IPS DF 4.7 (cell line): ENCODE data around the gene EFCAB13.
"Not testable (repeated sequence)": the region's sequence is repeated elsewhere in the genome, so short reads cannot be mapped to it uniquely, and the experiment has no call there.

Source experiments
- DNase-seq: peaks from one replicate; pipeline ENCODE4 v3.0.0-alpha.2; 2013; ENCODE audit warnings: low spot score; ENCODE audit errors: extremely low read depth

Gene EFCAB13

DNA sequence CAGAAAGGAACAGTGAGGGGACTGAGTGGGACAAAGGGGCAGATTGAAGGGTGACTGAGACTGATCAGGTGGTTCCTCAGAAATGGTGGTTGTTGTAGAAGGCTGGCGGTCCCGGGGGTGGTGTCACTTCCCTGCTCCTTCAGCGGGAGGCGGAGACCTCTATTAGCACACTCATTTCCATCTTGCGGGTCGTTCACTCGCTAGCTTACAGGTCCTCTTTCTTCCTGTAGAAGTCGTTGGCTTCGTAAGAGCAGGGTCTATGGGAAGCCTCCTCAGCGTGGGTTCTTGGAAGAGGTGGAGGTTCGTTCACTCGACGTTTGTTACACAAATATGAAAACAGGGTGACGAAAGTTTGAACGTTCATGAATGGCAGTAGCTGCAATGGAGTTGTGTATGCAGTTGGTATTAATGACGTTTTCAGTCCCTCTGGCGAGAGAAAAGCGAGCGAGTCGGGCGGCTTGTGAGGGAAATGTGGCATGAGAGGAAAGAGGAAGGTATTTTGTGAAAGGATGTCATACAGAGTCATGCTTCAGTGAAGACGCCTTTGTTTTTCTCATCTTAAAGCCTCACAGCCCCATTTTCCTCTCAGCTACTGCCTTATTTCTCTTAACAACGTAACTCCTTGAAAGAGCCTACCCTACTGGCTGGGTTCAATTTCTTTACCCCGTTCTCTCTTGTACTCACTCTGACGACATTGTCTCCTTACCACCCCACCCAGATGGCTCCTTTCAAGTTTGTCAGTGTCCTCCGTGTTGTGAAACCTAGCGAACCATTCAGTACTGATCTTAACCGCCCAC lies 667 bp downstream of the EFCAB13 start:
- DNase-seq = no peak

GRCh38 chr17:47325176-47325575 lies 1.4 kb downstream of the EFCAB13 start:
- DNase-seq = no peak

DNA sequence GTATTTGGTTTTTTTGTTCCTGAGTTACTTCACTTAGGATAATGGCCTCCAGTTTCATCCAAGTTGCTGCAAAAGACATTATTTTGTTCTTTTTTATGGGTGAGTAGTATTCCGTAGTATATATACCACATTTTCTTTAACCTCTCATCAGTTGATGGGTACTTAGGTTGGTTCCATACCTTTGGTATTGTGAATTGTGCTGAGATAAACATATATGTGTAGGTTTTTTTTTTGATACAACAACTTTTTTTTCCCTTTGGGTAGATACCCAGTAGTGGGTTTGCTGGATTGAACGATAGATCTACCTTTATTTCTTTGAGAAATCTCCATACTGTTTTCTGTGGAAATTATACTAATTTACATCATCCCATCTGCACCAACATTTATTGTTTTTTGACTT lies 6.8 kb downstream of the EFCAB13 start:
- DNase-seq = no peak

DNA sequence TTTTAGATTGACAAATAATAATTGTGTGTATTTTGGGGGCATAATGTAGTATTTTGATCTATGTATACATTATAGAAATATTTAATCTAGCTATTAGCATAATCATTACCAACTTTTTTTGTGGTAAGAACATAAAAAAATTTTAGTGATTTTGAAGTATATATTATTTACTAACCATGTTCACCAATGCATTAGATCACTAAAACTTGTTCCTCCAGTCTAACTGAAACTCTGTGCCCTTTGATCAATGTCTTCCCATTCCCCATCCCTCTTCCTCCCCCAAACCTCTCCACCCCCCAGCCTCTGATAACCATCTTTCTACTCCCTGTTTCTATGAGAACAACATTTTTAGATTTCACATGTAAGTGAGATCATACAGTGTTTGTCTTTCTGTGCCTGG lies 8.5 kb downstream of the EFCAB13 start:
- no peak for DNase-seq

- DNase-seq = no peak
Measured at GRCh38 chr17:47335101-47335936, 11.6 kb downstream of the EFCAB13 start.

- no peak for DNase-seq
Measured at GRCh38 chr17:47338026-47338425, 14.3 kb downstream of the EFCAB13 start.

DNA sequence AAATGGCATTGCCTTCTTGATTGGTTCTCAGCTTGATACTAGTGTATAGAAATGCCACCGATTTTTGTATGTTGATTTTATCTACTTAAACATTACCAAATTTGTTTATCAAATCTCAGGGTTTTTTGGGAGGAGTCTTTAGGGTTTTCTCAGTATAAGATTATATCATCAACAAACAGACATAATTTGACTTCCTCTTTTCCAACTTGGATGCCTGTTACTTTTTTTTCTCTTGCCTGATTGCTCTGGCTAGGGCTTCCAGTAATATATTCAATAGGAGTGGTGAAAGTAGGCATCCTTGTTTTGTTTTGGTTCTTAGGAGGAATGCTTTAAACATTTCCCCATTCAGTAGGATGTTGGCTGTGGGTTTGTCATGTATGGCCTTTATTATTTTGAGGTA lies 29.1 kb downstream of the EFCAB13 start:
- DNase-seq = no peak

DNA sequence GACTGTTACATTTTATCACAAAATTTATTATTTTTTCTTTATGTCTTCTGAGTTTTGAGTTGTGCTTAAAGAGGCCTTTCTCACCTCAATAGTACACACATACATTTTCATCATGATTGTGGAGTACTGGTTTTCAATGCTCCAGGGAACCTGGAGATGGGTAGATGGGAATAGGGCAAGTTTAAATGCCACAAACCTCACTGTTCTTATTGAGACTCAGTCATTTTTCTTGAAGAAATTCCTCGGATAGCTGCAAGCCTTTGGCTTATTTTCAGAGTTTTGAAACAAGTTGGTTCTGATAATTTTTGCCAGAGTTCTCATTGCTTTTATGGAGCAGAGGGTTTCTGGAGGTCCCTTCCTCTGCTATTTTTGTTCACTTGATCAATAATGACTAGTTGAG lies 34.9 kb downstream of the EFCAB13 start:
- DNase-seq = no peak

DNA sequence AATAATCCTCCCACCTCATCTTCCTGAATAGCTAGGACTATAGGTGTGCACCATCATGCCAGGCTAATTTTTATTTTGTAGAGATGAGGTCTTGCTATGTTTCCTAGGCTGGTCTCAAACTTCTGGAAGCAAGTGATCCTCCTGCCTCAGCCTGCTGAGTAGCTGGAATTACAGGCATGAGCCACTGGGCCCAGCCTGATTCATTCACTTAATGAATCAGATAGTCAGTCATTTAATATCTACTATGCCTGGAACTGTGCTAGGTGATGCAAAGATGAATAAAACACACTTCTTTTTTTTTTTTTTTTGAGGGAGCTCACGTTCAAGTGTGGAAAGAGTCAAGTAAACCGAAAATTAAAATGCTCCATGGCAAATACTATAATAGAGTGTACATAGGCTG lies 39.4 kb downstream of the EFCAB13 start:
- no peak for DNase-seq

- no peak for DNase-seq
Measured at GRCh38 chr17:47367257-47367656, 43.5 kb downstream of the EFCAB13 start.

DNA sequence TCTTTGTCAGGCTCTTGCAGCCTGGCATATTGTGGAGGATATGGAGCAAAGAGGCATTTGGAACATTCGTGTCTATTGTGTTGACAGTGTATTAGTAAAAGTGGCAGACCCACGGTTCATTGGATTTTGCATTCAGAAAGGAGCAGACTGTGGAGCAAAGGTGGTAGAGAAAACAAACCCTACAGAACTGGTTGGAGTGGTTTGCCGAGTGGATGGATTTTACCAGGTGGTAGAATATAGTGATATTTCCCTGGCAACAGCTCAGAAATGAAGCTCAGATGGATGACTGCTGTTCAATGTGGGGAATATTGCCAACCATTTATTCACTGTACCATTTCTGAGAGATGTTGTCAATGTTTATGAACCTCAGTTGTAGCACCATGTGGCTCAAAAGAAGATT lies 44.5 kb downstream of the EFCAB13 start:
- DNase-seq = no peak

DNA sequence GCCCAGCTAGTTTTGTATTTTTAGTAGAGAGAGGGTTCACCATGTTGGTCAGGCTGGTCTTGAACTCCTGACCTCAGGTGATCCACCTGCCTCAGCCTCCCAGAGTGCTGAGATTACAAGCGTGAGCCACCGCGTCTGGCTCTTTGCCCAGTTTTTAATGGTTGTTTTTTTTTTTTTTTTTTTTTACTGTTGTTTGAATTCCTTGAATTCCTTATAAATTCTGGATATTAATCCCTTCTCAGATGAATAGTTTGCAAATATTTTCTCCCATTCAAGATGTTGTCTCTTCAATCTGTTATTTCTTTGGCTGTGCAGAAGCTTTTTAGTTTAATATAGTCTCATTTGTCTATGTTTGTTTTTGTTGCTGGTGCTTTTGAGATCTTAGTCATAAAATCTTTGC lies 47.1 kb downstream of the EFCAB13 start:
- DNase-seq = not testable (repeated sequence)

DNA sequence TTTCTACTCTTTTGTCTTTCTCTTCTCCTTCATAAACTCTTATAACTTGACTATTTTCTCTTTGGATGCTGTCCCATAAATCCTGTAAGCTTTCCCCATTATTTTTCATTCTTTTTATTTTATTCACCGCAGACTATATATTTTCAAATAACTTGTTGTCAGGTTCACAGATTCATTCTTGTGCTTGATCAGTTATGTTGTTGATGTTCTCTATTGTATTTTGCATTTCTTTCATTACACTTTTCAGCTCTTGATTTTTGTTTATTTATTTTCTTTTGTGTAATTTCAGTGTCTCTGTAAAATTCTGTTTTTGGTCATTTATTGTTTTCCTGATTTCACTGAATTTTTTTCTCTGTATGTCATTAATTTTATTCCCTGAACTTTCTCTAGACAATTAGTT lies 49.2 kb downstream of the EFCAB13 start:
- no peak for DNase-seq

DNA sequence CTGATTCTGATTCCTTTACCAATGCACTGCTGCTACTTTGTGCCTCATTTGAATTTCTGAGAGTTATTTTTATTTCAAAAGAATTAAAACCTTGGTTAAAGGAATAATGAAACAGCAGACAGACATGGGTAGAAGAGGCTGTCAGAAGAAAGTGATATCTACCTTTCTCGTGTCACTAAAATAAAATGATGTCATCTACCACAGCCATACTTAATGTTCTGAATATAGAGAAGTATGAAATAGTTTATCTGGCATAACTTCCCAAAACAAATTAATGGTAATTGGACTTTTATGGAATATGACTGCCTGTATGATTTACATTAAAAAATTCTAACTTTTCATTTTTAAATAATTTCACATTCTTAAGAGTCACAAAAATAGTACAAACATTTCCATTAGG lies 52.5 kb downstream of the EFCAB13 start:
- no peak for DNase-seq

- no peak for DNase-seq
Measured at GRCh38 chr17:47388825-47389224, 65.1 kb downstream of the EFCAB13 start.

DNA sequence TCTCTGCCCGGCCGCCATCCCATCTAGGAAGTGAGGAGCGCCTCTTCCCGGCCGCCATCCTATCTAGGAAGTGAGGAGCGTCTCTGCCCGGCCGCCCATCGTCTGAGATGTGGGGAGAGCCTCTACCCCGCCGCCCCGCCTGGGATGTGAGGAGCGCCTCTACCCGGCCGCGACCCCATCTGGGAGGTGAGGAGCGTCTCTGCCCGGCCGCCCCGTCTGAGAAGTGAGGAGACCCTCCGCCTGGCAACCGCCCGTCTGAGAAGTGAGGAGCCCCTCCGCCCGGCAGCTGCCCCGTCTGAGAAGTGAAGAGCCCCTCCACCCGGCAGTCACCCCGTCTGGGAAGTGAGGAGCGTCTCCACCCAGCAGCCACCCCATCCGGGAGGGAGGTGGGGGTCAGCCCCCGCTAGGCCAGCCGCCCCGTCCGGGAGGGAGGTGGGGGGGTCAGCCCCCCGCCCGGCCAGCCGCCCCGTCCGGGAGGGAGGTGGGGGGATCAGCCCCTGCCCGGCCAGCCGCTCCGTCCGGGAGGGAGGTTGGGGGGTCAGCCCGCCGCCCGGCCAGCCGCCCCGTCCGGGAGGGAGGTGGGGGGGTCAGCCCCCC lies 73.9 kb downstream of the EFCAB13 start:
- not testable (repeated sequence) for DNase-seq

- DNase-seq = no peak
Measured at GRCh38 chr17:47400333-47400732, 76.6 kb downstream of the EFCAB13 start.

DNA sequence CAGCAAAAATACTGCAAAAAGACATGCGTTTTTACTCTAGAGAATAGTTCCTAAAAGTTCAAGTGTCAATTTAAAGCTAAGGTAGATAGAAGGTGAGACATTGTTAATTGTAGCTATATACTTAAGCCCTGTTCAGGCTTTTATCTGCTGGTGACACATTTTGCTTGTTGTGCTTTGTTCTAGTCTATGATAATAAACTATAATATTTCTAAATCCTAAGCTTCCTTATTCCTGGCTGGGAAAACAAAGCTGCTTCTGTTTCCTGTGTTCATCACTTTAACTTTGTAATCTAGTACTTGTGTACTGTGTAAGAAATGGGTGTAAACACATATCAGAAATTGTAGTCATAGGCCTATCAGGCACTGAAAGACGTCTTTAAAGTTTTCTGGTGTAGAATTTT lies 77.3 kb downstream of the EFCAB13 start:
- DNase-seq = no peak

- DNase-seq = no peak
Measured at GRCh38 chr17:47404006-47404405, 80.3 kb downstream of the EFCAB13 start.

- DNase-seq = no peak
Measured at GRCh38 chr17:47404875-47405274, 81.1 kb downstream of the EFCAB13 start.

- no peak for DNase-seq
Measured at GRCh38 chr17:47413872-47414271, 90.1 kb downstream of the EFCAB13 start.

DNA sequence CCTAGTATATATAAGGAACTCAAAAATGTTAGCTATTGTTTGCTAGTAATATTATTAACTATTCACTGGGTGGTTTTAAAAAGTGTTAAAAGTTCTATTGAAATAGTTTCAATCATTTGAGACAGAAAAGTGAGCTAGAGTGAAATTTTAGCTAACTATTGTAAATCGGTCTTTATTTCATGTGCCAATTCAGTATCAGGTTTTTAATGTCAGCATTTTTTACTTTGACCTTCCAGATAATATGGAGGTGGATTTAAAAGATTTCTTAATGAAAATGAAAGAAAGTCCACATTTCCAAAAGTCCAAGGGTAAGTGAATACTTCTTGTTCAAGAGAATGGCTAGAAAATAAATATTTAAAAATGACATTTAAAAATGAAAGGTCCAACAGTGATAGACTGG lies 90.9 kb downstream of the EFCAB13 start:
- DNase-seq = no peak
